Lower leg skin (tissue), 4 donors: ENCODE data around the gene RNF151. TPM values are rescaled to one million over a fixed set of nuclear protein-coding genes. Genes with fewer than 3 reads are reported as not detected.

Experiments
- DNase-seq, 2 donors: peaks; one replicate each; pipeline ENCODE4 v3.0.0-alpha.2; 2019; ENCODE audit warnings: low spot score in 2 of 2
- H3K4me3 ChIP-seq: fragments of 200-600 bp; sonication (generic); 2 replicates; pipeline ENCODE4 v1.5.1; 2017; ENCODE audit warnings: mild to moderate bottlenecking, low read depth; ENCODE audit not compliant: poor library complexity, severe bottlenecking
- CTCF ChIP-seq, 3 donors: fragments of 450-650 bp; IDR thresholded peaks; one replicate each; pipeline ENCODE4 v1.5.1; 2016; ENCODE audit warnings: antibody characterized with exemption in 3 of 3, mild to moderate bottlenecking in 3 of 3, moderate library complexity in 2 of 3
- POLR2A ChIP-seq, 2 donors: fragments of 450-650 bp; IDR thresholded peaks; one replicate each; pipeline ENCODE4 v1.6.1; 2016 to 2017; ENCODE audit warnings: antibody characterized with exemption in 2 of 2, mild to moderate bottlenecking in 1 of 2, moderate library complexity in 1 of 2
- WGBS, 2 donors: methylation state at CpG; one replicate each; pipeline ENCODE4 v1.1.5; 2018; 5-methylcytosine and 5-hydroxymethylcytosine counted together
- intact Hi-C: fragments of 100-400 bp; cut with DNase I; formaldehyde crosslinking; loops from one replicate; pipeline ENCODE4 v1.15.0; 2023; ENCODE audit warnings: low total_unique reads
- total RNA-seq, 4 donors: library from RNA; depleted of rRNA; stranded (reverse); fragments of >200 nt; gene quantifications; one replicate each; pipeline ENCODE4 v1.1.0, GENCODE V29; 2016

Gene RNF151
- total RNA-seq, 4 donors from 2014 or later = not detected

- peak; percentile 81 to 97 for DNase-seq
- intact Hi-C loops = loop anchor here (10.0 kb wide), 1 partner anchor 75 kb away; no protein-coding TSS in a partner anchor
These were observed 36.9 kb upstream of the RNF151 start for GRCh38 chr16:1929578-1930337.

DNA sequence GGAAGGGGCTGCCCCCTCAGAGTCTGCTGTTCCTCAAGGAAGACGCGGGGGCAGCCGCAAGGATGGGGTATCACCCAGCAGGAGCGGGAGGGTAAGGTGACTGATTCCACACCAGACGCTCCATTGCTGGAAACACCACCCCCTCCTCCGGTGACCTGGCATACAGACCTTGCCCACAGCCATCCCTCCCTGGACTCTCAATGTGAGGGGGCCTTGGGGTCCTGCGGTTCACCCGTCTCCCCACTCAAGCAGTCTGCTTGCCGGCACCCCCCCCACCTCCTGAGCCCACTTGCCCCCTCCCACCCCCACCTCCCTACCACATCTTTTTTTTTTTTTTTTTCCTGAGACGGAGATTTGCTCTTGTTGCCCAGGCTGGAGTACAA is 36.3 kb upstream of the RNF151 start:
- intact Hi-C loops = loop anchor here (10.0 kb wide), 1 partner anchor 76 kb away; no protein-coding TSS in a partner anchor
- no peak for DNase-seq
- no peak for TF ChIP-seq CTCF (IDR thresholded peaks at IDR 0.05)
- TF ChIP-seq POLR2A (IDR thresholded peaks at IDR 0.05) = no peak
- 48 to 50% methylated on average over 6 to 10 of the region's 10 CpGs for WGBS, 2 donors
- H3K4me3 ChIP-seq = no peak overlapping the region

More at GRCh38 chr16:1929578-1930337, 36.9 kb upstream of the RNF151 start:
- no peak overlapping the region for H3K4me3 ChIP-seq
- TF ChIP-seq POLR2A (IDR thresholded peaks at IDR 0.05) (no peak), CTCF (IDR thresholded peaks at IDR 0.05) (peak; percentile 39 to 91 (median 82))
- 3 to 32% methylated on average over 15 to 46 of the region's 70 CpGs for WGBS, 2 donors

- 79 to 80% methylated on average over 12 to 17 of the region's 19 CpGs for WGBS, 2 donors
- TF ChIP-seq POLR2A (IDR thresholded peaks at IDR 0.05) (no peak), CTCF (IDR thresholded peaks at IDR 0.05) (no peak)
- intact Hi-C loops = loop anchor here (10.0 kb wide), 1 partner anchor 78 kb away; no protein-coding TSS in a partner anchor
- no peak overlapping the region for H3K4me3 ChIP-seq
- DNase-seq = no peak
These were observed 34.3 kb upstream of the RNF151 start for GRCh38 chr16:1932050-1933028.

- WGBS, 2 donors = 70 to 72% methylated on average over 22 to 23 of the region's 23 CpGs
- no peak for DNase-seq
- intact Hi-C loops = loop anchor here (10.0 kb wide), 1 partner anchor 78 kb away; no protein-coding TSS in a partner anchor
- no peak for TF ChIP-seq CTCF (IDR thresholded peaks at IDR 0.05)
- H3K4me3 ChIP-seq = no peak overlapping the region
These were observed 33.5 kb upstream of the RNF151 start for GRCh38 chr16:1933097-1933661.

DNA sequence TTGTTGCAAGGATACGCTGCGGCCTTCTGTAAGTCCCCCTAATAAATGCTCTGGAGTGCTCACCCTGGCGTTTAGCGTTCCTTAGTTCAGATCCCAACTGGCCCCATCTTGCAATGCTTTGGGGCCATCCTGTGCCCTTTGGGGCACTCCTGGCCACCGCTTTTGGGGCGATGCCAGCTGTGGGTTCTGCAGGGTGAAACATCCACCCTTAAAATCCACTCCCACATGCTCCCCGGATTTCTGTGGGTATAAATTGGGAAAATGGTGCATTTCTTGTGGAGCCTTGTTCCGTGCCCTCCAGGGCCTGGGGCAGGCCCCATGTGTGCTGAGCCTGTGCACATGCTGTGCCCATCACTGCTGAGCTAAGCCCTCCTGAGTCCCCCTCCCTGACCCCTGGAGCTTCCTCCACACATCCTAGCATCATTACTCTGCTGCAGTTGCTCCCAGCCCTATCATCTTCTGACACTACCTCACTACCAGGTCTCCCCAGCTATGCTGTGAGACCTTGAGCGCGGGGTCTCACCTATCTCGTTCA is 29.6 kb upstream of the RNF151 start:
- 92 to 94% methylated on average over 11 of the region's 11 CpGs for WGBS, 2 donors
- no peak for DNase-seq
- no peak overlapping the region for H3K4me3 ChIP-seq
- TF ChIP-seq POLR2A (IDR thresholded peaks at IDR 0.05) (no peak), CTCF (IDR thresholded peaks at IDR 0.05) (no peak)
- intact Hi-C loops = loop anchor here (10.0 kb wide), 1 partner anchor 82 kb away; no protein-coding TSS in a partner anchor
